B cell (primary cell): Measurements from ENCODE around the gene CFAP100. TPM values are rescaled to one million over a fixed set of nuclear protein-coding genes. Genes with fewer than 3 reads are reported as not detected.

Experiments
- ATAC-seq: fragments of 200-7000 bp; cut with Tn5 transposase; one replicate; pipeline ENCODE4 v1.10.0; 2021; ENCODE audit warnings: low read depth, mild to moderate bottlenecking, moderate number of reproducible peaks, moderate library complexity
- CTCF ChIA-PET: fragments of 350-600 bp; sonication (Branson Sonifier 250); formaldehyde crosslinking; loops from one replicate; lab custom pipeline; 2021; ENCODE audit warnings: antibody characterized with exemption, inconsistent platforms; lab: Charles Lee
- POLR2A ChIA-PET: fragments of 350-600 bp; sonication (Branson Sonifier 250); formaldehyde crosslinking; loops from one replicate; lab custom pipeline; 2021; ENCODE audit warnings: antibody characterized with exemption; lab: Charles Lee
- DNase-seq: peaks from one replicate; pipeline ENCODE4 v3.0.0; 2013
- H2AFZ ChIP-seq: 2 replicates; pipeline ENCODE4 v1.6.1; 2012; ENCODE audit warnings: mild to moderate bottlenecking, low read depth, low read length; ENCODE audit not compliant: insufficient read depth, poor library complexity, severe bottlenecking
- H3K27ac ChIP-seq, 2 donors: 1 replicate in 1 of 2; 2 replicates in 1 of 2; pipeline ENCODE4 v1.5.1; 2012 to 2013; ENCODE audit warnings: low read length in 2 of 2, mild to moderate bottlenecking in 2 of 2, moderate library complexity in 1 of 2
- H3K27me3 ChIP-seq, 4 experiments: fragments of 200-600 bp in 1 of 4; sonication (generic) in 1 of 4; replicated peaks in 1 of 4; 1 replicate in 2 of 4; 2 replicates in 2 of 4; pipeline versions ENCODE4 v1.6.1 to v1.7.0; 2013 to 2016; ENCODE audit warnings: low read length in 3 of 4, mild to moderate bottlenecking in 2 of 4, mixed read lengths in 1 of 4, moderate library complexity in 1 of 4; ENCODE audit not compliant: insufficient read depth in 4 of 4, control insufficient read depth in 3 of 4; ENCODE audit errors: control extremely low read depth in 1 of 4
- H3K36me3 ChIP-seq, 2 experiments: replicated peaks in 1 of 2; 1 replicate in 1 of 2; 2 replicates in 1 of 2; pipeline versions ENCODE4 v1.6.1 to v1.7.1; 2013; ENCODE audit warnings: low read length in 1 of 2; ENCODE audit not compliant: insufficient read depth in 2 of 2, control insufficient read depth in 1 of 2; ENCODE audit errors: control extremely low read depth in 1 of 2, extremely low read depth in 1 of 2
- H3K4me1 ChIP-seq, 2 donors: fragments of 200-600 bp in 1 of 2; sonication (generic) in 1 of 2; 1 replicate in 1 of 2; 2 replicates in 1 of 2; pipeline versions ENCODE4 v1.5.1 to v1.6.1; 2013 to 2017; ENCODE audit warnings: low read length in 2 of 2; ENCODE audit not compliant: control insufficient read depth in 2 of 2, insufficient read depth in 2 of 2
- H3K4me2 ChIP-seq: replicated peaks from 2 replicates; pipeline ENCODE3; 2012; ENCODE audit warnings: mild to moderate bottlenecking, low read depth, low read length; ENCODE audit not compliant: poor library complexity, severe bottlenecking
- H3K4me3 ChIP-seq, 5 experiments: fragments of 200-600 bp in 1 of 5; sonication (generic) in 1 of 5; 1 replicate in 3 of 5; 2 replicates in 2 of 5; pipeline versions ENCODE4 v1.5.1 to v1.7.0; 2011 to 2016; ENCODE audit warnings: low read length in 4 of 5, mild to moderate bottlenecking in 4 of 5, low read depth in 2 of 5, control low read depth in 1 of 5, moderate library complexity in 1 of 5; ENCODE audit not compliant: insufficient read depth in 1 of 5; ENCODE audit errors: control extremely low read depth in 1 of 5, extremely low read depth in 1 of 5
- H3K79me2 ChIP-seq: fragments of 200-600 bp; sonication (generic); one replicate; pipeline ENCODE4 v1.6.0; 2016; ENCODE audit warnings: low read length; ENCODE audit not compliant: control insufficient read depth, insufficient read depth
- H3K9ac ChIP-seq: fragments of 200-600 bp; sonication (generic); 2 replicates; pipeline ENCODE4 v1.6.1; 2017; ENCODE audit warnings: mild to moderate bottlenecking, low read length, moderate library complexity
- H3K9me3 ChIP-seq, 3 donors: one replicate each; pipeline versions ENCODE4 v1.6.1 to v1.7.1; 2013; ENCODE audit warnings: low read length in 2 of 3; ENCODE audit not compliant: control insufficient read depth in 2 of 3, insufficient read depth in 1 of 3; ENCODE audit errors: control extremely low read depth in 1 of 3
- H4K20me1 ChIP-seq: 2 replicates; pipeline ENCODE4 v1.6.0; 2012; ENCODE audit warnings: mild to moderate bottlenecking, low read length; ENCODE audit not compliant: insufficient read depth, control insufficient read depth, poor library complexity, severe bottlenecking
- H3K27ac Mint-ChIP-seq: one replicate; pipeline ENCODE4 v1.8.0; 2021; ENCODE audit warnings: mixed read lengths
- H3K27me3 Mint-ChIP-seq: one replicate; pipeline ENCODE4 v1.8.0; 2021; ENCODE audit warnings: mixed read lengths
- H3K4me1 Mint-ChIP-seq: one replicate; pipeline ENCODE4 v1.8.0; 2021; ENCODE audit warnings: mixed read lengths
- H3K4me3 Mint-ChIP-seq: one replicate; pipeline ENCODE4 v1.8.0; 2021; ENCODE audit warnings: mixed read lengths
- H3K9me3 Mint-ChIP-seq: one replicate; pipeline ENCODE4 v1.8.0; 2022; ENCODE audit warnings: mixed read lengths; ENCODE audit not compliant: insufficient read depth
- EZH2 ChIP-seq: IDR thresholded peaks from 2 replicates; pipeline ENCODE4 v1.6.1; 2012; ENCODE audit warnings: borderline replicate concordance, low read depth, mild to moderate bottlenecking, moderate library complexity, low read length; ENCODE audit not compliant: insufficient read depth, poor library complexity, severe bottlenecking
- WGBS: methylation state at CpG from one replicate; pipeline ENCODE4 v1.1.5; 2013; ENCODE audit warnings: missing lambda C conversion rate; ENCODE audit not compliant: insufficient coverage; 5-methylcytosine and 5-hydroxymethylcytosine counted together
- intact Hi-C: fragments of 100-400 bp; cut with micrococcal nuclease; formaldehyde crosslinking; loops from one replicate; pipeline ENCODE4 v1.10.0; 2022
- polyA plus RNA-seq: library from polyadenylated mRNA; depleted of rRNA; stranded (reverse); fragments of >200 nt; gene quantifications from 2 replicates; pipeline ENCODE4 v1.2.3, GENCODE V29; 2012
- total RNA-seq, 2 donors: library from RNA; stranded (reverse); fragments of 120-200 nt in 1 of 2; gene quantifications; 1 replicate in 1 of 2; 2 replicates in 1 of 2; pipeline versions ENCODE4 v1.2.3 to v1.2.4, GENCODE V29; 2013 to 2022
- TF ChIP-seq, protein P1 (sequence below): fragments of 200-600 bp; IDR thresholded peaks from one replicate; pipeline ENCODE4 v1.8.0; 2022; ENCODE audit warnings: antibody characterized with exemption, mild to moderate bottlenecking

Gene CFAP100
- total and polyA plus RNA-seq, 2 donors (not counting 1 experiment from before 2014, with no cell fraction given) = not detected

DNA sequence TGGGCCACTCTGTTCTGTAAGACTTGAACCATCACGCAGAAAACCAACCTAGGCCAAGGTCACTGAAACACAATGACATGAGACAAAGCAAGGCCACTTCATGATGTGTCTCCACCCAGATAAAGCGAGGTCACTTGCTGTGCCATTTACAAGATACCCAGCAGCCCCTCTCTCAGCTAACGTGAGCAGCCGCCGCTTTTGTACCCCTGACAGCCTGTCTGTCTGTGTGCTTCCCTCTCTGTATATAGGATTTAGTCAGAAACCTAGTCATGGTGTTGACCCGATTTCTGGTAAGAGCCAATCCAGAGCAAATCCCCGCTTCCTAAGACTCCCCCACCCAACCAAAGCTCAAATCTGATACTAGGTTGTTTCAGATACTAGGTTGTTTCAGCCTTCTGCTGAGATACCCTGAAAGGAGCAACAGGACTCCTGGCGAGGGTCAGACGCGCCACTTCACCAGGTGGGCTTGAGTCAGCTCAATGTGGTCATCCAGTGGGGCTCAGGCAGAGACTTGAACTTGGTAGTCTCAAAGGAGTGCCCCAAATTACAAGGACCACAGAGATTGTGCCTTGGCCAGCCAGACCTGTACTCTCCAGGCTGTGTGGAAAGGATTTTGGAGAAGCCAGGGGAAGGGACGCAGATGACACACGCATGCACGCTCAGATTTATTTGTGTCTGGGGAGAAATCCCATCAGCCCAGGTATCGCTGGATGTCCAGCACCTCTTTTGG, 84.0 kb downstream of the CFAP100 start:
- Histone ChIP-seq H2AFZ (no peak overlapping the region), H3K4me3 (no peak overlapping the region), H3K4me1 (peaks cover 17 to 20% of the 10 kb centered on the region in 2 donors), H3K27me3 (no peaks in the 10 kb centered on the region), H3K36me3 (no peaks in the 10 kb centered on the region), H3K9ac (no peak overlapping the region), H3K9me3 (peaks cover 0 to 7% (median 0%) of the 10 kb centered on the region in 3 donors), H3K79me2 (peaks cover 9% of the 10 kb centered on the region), H4K20me1 (peaks cover 11% of the 10 kb centered on the region), H3K4me2 (no peak overlapping the region), H3K27ac (no peak overlapping the region)
- no peaks in the 10 kb centered on the region for H3K27me3 Mint-ChIP-seq
- H3K27ac Mint-ChIP-seq = no peak overlapping the region
- H3K4me1 Mint-ChIP-seq = peaks cover 19% of the 10 kb centered on the region
- POLR2A ChIA-PET = no interaction called here
- no peak overlapping the region for H3K4me3 Mint-ChIP-seq
- CTCF ChIA-PET = no interaction called here
- intact Hi-C loops = loop anchor here (5.0 to 10.0 kb wide), 4 partner anchors 396 to 1574 kb away; partner anchors contain the start of genes OSBPL11, SEC61A1 and SLC41A3
- H3K9me3 Mint-ChIP-seq = no peaks in the 10 kb centered on the region
- ATAC-seq (no peak), DNase-seq (no peak)
- WGBS = 98% methylated on average over 9 of the region's 14 CpGs
- no peak for TF ChIP-seq EZH2
- TF ChIP-seq, protein P1, sequence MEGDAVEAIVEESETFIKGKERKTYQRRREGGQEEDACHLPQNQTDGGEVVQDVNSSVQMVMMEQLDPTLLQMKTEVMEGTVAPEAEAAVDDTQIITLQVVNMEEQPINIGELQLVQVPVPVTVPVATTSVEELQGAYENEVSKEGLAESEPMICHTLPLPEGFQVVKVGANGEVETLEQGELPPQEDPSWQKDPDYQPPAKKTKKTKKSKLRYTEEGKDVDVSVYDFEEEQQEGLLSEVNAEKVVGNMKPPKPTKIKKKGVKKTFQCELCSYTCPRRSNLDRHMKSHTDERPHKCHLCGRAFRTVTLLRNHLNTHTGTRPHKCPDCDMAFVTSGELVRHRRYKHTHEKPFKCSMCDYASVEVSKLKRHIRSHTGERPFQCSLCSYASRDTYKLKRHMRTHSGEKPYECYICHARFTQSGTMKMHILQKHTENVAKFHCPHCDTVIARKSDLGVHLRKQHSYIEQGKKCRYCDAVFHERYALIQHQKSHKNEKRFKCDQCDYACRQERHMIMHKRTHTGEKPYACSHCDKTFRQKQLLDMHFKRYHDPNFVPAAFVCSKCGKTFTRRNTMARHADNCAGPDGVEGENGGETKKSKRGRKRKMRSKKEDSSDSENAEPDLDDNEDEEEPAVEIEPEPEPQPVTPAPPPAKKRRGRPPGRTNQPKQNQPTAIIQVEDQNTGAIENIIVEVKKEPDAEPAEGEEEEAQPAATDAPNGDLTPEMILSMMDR = no peak

DNA sequence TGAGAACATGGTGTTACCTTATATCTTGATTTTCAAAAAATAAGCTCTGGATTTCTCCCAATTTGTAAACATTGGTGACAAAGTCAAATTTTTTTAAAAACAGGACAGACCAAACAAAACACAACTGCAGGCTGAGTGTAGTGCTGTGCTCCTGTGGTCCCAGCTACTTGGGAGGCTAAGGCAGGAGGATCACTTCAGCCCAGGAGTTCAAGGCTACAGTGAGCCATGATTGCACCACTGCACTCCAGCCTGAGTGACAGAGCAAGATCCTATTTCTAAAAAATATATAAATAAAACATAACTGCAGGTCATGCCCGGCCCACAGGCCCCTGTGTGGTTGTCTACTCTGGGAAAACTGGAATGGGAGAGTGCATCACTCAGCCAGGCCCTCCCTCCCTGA, 84.9 kb downstream of the CFAP100 start:
- Histone ChIP-seq H3K79me2 (no peaks in the 10 kb centered on the region), H3K4me3 (no peak overlapping the region), H3K9ac (no peak overlapping the region), H3K4me1 (peaks cover 8 to 11% of the 10 kb centered on the region in 2 donors), H3K27me3 (no peaks in the 10 kb centered on the region), H3K36me3 (no peaks in the 10 kb centered on the region), H3K9me3 (peaks cover 0 to 7% (median 0%) of the 10 kb centered on the region in 3 donors), H4K20me1 (peaks cover 4% of the 10 kb centered on the region), H3K27ac (no peak overlapping the region), H2AFZ (no peak overlapping the region), H3K4me2 (no peak overlapping the region)
- ChIA-PET POLR2A (no interaction called here), CTCF (no interaction called here)
- H3K4me3 Mint-ChIP-seq = no peak overlapping the region
- ATAC-seq (no peak), DNase-seq (no peak)
- H3K27ac Mint-ChIP-seq = no peak overlapping the region
- no peak for TF ChIP-seq EZH2
- TF ChIP-seq, protein P1 = no peak
- H3K27me3 Mint-ChIP-seq = peaks cover 4% of the 10 kb centered on the region
- 80% methylated on average over 1 of the region's 1 CpG for WGBS
- peaks cover 10% of the 10 kb centered on the region for H3K4me1 Mint-ChIP-seq
- no peaks in the 10 kb centered on the region for H3K9me3 Mint-ChIP-seq
- intact Hi-C loops = loop anchor here (5.0 to 10.0 kb wide), 4 partner anchors 397 to 1573 kb away; partner anchors contain the start of genes OSBPL11, SEC61A1 and SLC41A3
